MCF 10A (cell line): Measurements from ENCODE around the gene GMPR. TPM values are rescaled to one million over a fixed set of nuclear protein-coding genes. Genes with fewer than 3 reads are reported as not detected.
"Not testable (repeated sequence)": the region's sequence is repeated elsewhere in the genome, so short reads cannot be mapped to it uniquely, and the experiment has no call there.

Experiments used
- BruUV-seq: library from RNA; stranded (reverse); fragments of 400-500 nt; replicated peaks from 2 replicates; lab custom pipeline; 2021; lab: Mats Ljungman, UMichigan
- CTCF ChIA-PET: fragments of 300-600 bp; sonication (Branson Sonifier 250); formaldehyde crosslinking; extraction: SDS; loops from one replicate; lab custom pipeline; 2021; ENCODE audit warnings: antibody characterized with exemption, inconsistent platforms; lab: Yijun Ruan, JAX
- POLR2A ChIA-PET: fragments of 300-600, 350-650 bp; sonication (Branson Sonifier 250); formaldehyde crosslinking; extraction: SDS; loops from one replicate; lab custom pipeline; 2020; ENCODE audit warnings: antibody characterized with exemption, inconsistent platforms; lab: Yijun Ruan, JAX
- DNase-seq: peaks from one replicate; pipeline ENCODE4 v3.0.0-alpha.2; 2018; ENCODE audit not compliant: unreplicated experiment
- H3K27ac Mint-ChIP-seq: one replicate; pipeline ENCODE4 v1.8.0; 2022; ENCODE audit warnings: mild to moderate bottlenecking, low read depth, mixed read lengths; ENCODE audit not compliant: unreplicated experiment
- H3K27me3 Mint-ChIP-seq: one replicate; pipeline ENCODE4 v1.8.0; 2022; ENCODE audit warnings: mixed read lengths; ENCODE audit not compliant: insufficient read depth, unreplicated experiment
- H3K36me3 Mint-ChIP-seq: one replicate; pipeline ENCODE4 v1.8.0; 2022; ENCODE audit warnings: mild to moderate bottlenecking, moderate library complexity, mixed read lengths; ENCODE audit not compliant: insufficient read depth, unreplicated experiment
- H3K4me1 Mint-ChIP-seq: one replicate; pipeline ENCODE4 v1.8.0; 2022; ENCODE audit warnings: mixed read lengths; ENCODE audit not compliant: insufficient read depth, unreplicated experiment
- H3K4me3 Mint-ChIP-seq: one replicate; pipeline ENCODE4 v1.8.0; 2022; ENCODE audit warnings: mild to moderate bottlenecking, moderate library complexity, mixed read lengths; ENCODE audit not compliant: unreplicated experiment
- H3K9me3 Mint-ChIP-seq: one replicate; pipeline ENCODE4 v1.8.0; 2022; ENCODE audit warnings: mixed read lengths; ENCODE audit not compliant: unreplicated experiment
- CTCF ChIP-seq: fragments of 200-600 bp; IDR thresholded peaks from one replicate; pipeline ENCODE4 v1.8.0; 2022; ENCODE audit warnings: antibody characterized with exemption, mild to moderate bottlenecking; ENCODE audit not compliant: unreplicated experiment
- intact Hi-C: fragments of 100-400 bp; cut with micrococcal nuclease; formaldehyde crosslinking; loops from 2 replicates; pipeline ENCODE4 v1.14.1; 2022
- total RNA-seq: library from RNA; stranded (reverse); gene quantifications from 2 replicates; pipeline ENCODE4 v1.2.3, GENCODE V29; 2022

GMPR gene
- total RNA-seq, 1 experiment from 2014 or later = 3.0 TPM

DNA sequence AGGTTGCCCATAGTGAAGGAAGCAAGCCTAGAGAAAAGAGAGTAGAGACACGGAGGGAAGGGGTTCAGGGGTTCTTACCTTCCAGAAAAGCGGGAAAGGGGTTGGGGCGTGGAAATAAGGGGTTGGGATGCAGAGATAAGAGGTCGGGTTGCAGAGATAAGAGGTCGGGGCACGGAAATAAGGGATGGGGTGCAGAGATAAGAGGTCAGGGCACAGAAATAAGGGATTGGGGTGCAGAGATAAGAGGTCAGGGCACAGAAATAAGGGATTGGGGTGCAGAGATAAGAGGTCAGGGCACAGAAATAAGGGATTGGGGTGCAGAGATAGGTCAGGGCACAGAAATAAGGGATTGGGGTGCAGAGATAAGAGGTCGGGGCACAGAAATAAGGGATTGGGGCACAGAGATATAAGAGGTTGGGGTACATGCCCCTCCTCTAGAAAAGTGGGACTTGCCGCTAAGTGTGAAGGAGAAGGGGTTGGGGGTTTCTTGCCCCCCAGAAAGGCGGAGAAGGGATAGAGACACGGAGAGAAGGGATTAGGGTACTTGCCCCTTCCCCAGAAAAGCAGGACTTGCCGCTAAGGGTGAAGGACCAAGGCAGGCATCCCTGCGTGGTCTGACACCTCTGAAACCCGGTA lies 25.2 kb downstream of the GMPR start:
- H3K9me3 Mint-ChIP-seq, H3K4me1 Mint-ChIP-seq, DNase-seq, BruUV-seq, H3K27ac Mint-ChIP-seq, H3K4me3 Mint-ChIP-seq, intact Hi-C loops, H3K27me3 Mint-ChIP-seq, CTCF ChIA-PET, H3K36me3 Mint-ChIP-seq, POLR2A ChIA-PET: not testable (repeated sequence)

DNA sequence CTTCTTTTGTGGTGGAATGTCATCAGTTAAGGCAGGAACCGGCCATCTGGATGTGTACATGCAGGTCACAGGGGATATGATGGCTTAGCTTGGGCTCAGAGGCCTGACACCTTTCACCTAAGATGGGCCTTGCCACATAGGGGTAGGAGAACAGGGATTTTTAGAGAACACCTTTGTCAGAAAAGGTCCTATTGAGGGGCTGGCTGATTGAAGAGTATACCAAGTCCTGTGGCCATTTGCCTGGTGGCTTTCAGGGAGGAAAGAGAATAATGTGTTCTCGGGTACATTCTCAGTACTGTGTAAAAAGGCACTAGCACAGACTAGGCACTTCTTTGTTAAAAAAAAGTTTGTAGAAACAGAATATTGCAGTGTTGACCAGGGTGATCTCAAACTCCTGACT lies 26.4 kb downstream of the GMPR start:
- ChIA-PET CTCF (no interaction called here), POLR2A (interaction anchor here (0.7 kb wide), 1 partner anchor 60 kb away, joined by 3 read pairs; no protein-coding TSS in a partner anchor)
- no peak overlapping the region for H3K27ac Mint-ChIP-seq
- H3K9me3 Mint-ChIP-seq = no peaks in the 10 kb centered on the region
- no peaks in the 10 kb centered on the region for H3K27me3 Mint-ChIP-seq
- intact Hi-C loops = no loop called here
- no TSS peak for BruUV-seq
- no peak for DNase-seq
- H3K4me1 Mint-ChIP-seq = no peaks in the 10 kb centered on the region
- no peak for TF ChIP-seq CTCF
- H3K4me3 Mint-ChIP-seq = no peak overlapping the region
- no peaks in the 10 kb centered on the region for H3K36me3 Mint-ChIP-seq

GRCh38 chr6:16265351-16266341 lies 27.3 kb downstream of the GMPR start:
- TF ChIP-seq CTCF = no peak
- CTCF ChIA-PET = interaction anchor here (2.5 kb wide), 1 partner anchor 12 kb away, joined by 11 read pairs; no protein-coding TSS in a partner anchor
- intact Hi-C loops = no loop called here
- no peak for DNase-seq
- Mint-ChIP-seq H3K9me3 (no peaks in the 10 kb centered on the region), H3K27me3 (no peaks in the 10 kb centered on the region), H3K36me3 (no peaks in the 10 kb centered on the region), H3K4me1 (no peaks in the 10 kb centered on the region), H3K27ac (no peak overlapping the region), H3K4me3 (no peak overlapping the region)
- POLR2A ChIA-PET = interaction anchor here (0.7 kb wide), 1 partner anchor 59 kb away, joined by 3 read pairs; no protein-coding TSS in a partner anchor
- no TSS peak for BruUV-seq

DNA sequence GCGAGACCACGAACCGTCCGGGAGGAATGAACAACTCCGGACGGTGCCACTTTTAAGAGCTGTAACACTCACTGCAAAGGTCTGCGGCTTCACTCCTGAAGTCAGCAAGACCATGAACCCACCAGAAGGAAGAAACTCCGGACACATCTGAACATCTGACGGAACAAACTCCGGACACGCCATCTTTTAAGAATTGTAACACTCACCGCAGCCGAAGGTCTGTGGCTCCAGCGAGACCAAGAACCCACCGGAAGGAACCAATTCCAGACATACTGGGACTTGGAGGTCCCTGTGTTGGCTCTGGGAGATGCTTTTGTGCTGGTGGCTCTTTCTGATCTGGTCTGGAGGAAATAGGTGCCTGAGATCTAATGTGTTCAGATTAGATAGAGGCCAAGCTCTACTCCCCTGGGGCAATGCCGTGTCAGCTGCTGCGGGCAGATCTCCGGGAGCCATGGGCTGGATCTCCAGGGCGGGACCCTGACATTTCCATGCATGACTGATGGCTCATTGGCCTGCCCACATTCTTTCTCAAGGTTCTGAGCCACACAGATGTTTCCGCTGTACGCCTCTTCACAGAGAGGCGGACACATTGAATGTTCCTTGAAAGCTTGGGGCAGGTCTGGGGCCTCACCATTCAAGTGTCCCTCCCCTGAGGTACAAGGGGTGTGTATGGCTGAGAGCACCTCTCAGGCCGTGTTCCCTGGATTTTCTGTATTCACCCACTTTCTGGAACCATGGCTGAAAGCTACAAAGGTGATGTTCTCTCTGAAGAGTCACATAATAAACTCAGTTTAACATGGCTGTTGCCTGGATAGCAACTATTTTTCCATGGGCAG lies 29.3 kb downstream of the GMPR start:
- Mint-ChIP-seq H3K36me3 (no peaks in the 10 kb centered on the region), H3K27ac (no peak overlapping the region), H3K4me1 (no peaks in the 10 kb centered on the region), H3K27me3 (no peaks in the 10 kb centered on the region), H3K4me3 (no peak overlapping the region), H3K9me3 (no peaks in the 10 kb centered on the region)
- BruUV-seq = no TSS peak
- no peak for TF ChIP-seq CTCF
- no peak for DNase-seq
- ChIA-PET CTCF (interaction anchor here (0.5 to 2.5 kb wide), 4 partner anchors 10 to 355 kb away, joined by 3 to 11 read pairs (median 3); no protein-coding TSS in a partner anchor), POLR2A (interaction anchor here (0.7 kb wide), 1 partner anchor 913 kb away, joined by 3 read pairs; no protein-coding TSS in a partner anchor)
- intact Hi-C loops = no loop called here

DNA sequence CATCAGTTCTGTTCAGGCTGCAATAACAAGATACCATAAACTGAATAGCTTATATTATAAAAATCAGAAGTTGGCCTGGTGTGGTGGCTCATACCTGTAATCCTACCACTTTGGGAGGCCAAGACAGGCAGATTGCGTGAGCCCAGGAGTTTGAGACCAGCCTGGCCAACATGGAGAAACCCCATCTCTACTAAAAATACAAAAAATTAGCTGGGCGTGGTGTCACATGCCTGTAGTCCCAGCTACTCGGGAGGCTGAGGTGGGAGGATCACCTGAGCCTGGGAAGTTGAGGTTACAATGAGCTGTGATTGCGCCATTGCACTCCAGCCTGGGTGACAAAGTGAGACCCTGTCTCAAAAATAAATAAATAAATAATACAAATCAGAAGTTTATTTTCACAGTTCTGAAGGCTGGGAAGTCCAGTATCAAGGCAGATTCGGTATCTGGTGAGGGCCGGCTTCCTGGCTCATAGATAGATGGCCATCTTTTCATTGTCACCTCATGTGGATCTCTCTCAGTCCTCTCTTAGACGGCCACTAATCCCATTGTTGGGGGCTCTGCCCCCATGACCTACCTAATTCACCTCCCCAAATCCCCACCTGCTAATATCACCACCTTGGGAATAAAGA lies 31.2 kb downstream of the GMPR start:
- POLR2A ChIA-PET, BruUV-seq: not testable (repeated sequence)

More for the DNA sequence above, 31.2 kb downstream of the GMPR start:
- H3K27ac Mint-ChIP-seq, intact Hi-C loops, DNase-seq, H3K27me3 Mint-ChIP-seq, H3K36me3 Mint-ChIP-seq, H3K4me3 Mint-ChIP-seq, H3K9me3 Mint-ChIP-seq: not testable (repeated sequence)
- CTCF ChIA-PET = interaction anchor here (1.2 kb wide), 1 partner anchor 8 kb away, joined by 5 read pairs; no protein-coding TSS in a partner anchor
- peaks cover 12% of the 10 kb centered on the region for H3K4me1 Mint-ChIP-seq
